GM15510 (cell line): ENCODE data around the gene EEPD1.

ENCODE experiments used
- POLR2A ChIP-seq: IDR thresholded peaks from 3 replicates; pipeline ENCODE4 v1.6.1; 2011; ENCODE audit warnings: borderline replicate concordance; ENCODE audit not compliant: insufficient read length; ENCODE audit errors: extremely low read depth

Gene EEPD1

GRCh38 chr7:36285276-36285675 lies 132.2 kb downstream of the EEPD1 start:
- TF ChIP-seq POLR2A: no peak

GRCh38 chr7:36286226-36286625 lies 133.2 kb downstream of the EEPD1 start:
- TF ChIP-seq POLR2A: no peak

- no peak for TF ChIP-seq POLR2A
These were observed 133.6 kb downstream of the EEPD1 start for GRCh38 chr7:36286688-36287087.

GRCh38 chr7:36287371-36288241 lies 134.6 kb downstream of the EEPD1 start:
- no peak for TF ChIP-seq POLR2A

DNA sequence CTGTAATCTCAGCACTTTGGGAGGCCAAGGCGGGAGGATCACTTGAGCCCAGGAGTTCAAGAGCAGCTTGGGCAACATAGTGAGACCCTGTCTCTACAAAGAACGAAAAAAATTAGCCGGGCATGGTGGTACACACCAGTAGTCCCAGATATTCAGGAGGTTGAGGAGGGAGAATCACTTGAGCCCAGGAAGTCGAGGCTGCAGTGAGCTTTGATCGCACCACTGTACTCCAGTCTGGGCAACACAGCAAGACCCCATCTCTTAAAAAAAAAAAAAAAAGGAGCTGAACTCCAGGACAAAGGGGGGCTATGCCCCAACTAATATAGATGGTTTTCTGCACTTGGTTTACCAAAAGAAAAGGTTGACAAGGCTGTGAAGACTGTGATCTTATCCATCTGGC lies 135.4 kb downstream of the EEPD1 start:
- TF ChIP-seq POLR2A: no peak

- TF ChIP-seq POLR2A: no peak
These were observed 137.0 kb downstream of the EEPD1 start for GRCh38 chr7:36289833-36290661.

DNA sequence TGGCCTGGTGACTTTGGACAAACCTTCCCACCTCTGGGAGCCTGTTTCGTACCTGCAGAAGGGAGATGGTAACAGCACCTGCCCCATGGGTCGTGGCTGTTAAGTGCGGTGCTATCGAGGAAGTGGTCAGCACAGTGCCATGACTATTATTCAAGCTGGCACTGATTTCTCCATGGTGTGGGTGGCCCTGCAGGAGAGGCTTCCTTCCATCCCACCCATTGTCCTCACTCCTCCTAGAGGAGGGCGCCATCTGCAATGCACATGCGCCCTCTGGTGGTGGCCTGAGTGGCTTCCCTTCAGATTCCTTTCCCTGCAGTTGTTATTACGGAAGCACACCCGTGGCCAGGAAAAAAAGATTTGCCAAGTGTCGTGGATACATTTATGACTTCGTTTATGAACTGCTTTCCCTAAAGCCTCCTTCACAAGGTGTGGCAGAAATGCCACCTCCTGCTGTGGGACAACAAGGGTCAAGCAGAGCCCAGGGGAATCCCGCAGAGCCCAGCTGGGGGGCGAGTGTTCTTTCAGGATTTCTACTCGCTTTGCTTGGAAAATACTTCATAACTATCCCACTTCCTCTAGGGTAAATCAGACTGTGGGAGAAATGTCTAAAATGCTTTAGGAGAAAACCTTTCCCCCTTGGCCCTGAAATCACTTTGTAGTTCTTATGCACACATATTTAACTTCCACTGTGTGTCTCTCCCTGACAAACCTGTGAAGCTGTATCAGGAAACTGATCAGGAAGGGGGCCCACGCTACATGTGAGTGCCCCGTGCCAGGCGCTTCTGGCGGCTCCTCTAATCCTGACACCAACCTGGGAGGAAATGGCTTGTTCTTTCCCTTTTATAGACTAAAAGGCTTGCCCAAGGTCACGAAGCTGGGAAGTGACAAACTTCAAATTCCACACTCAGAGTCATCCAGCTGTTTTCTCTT lies 138.6 kb downstream of the EEPD1 start:
- no peak for TF ChIP-seq POLR2A

DNA sequence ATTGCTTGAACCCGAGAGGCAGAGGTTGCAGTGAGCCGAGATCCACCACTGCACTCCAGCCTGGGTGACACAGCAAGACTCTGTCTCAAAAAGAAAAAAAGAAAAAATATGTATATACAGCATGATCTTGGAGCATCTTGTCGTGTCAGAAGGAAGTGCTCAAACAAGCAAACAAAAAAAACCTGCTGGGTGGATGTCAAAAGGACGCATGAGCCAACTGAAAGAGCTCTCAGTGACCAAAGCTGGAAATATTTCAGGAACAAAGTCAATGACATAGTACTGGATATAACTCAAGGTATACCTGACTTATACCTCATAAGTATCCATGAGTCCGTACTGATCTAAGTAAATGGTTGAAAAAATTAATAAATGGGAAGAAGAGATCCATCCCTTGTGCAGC lies 142.0 kb downstream of the EEPD1 start:
- no peak for TF ChIP-seq POLR2A

DNA sequence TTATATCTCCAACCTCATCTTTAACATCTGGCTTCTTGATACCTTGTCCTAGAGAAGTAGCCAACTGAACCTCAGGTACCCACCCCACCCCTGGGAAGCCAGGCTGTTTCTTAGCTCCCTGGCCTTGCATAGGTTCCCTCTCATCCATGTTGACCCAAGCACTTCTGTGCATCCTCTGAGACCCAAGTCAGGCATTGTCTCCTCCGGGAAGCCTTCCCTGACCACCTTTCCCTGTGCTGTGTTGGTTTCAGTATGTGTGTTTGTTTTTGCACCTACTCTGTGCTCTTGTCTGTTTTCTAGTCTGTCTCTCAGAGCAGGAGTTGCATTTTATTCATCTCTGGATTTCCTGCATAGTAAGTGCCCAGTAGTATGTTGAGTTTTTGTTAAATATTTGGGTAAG lies 143.2 kb downstream of the EEPD1 start:
- no peak for TF ChIP-seq POLR2A

DNA sequence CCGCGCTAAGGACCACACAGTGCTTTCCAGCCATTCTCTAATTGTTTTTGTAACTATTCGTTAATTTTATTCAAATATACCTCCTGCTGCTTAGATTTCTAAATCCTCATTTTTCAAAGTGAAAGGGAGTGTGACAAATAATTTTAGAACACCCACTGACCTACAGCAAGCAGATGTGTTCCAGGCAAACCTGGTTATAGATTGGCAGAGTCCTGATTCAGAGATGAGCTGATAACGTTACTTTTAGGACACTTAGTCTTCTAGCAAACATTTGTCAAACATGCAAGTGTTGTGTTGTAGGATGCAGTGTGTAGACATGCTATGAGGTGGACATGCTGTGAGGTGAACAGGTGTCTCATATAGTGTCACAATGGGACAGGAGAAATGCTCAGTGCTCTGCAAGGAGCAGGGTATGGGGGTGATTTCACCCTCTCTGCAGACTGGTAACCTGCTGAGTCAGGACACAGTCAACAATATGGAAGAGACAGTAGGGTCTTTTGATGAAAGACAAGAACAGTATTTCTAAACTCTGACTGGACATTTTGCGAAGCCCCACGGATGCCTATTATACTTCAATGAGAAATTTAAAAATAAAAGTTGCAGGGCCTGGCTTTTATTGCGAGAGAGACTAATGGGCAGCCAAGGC lies 144.4 kb downstream of the EEPD1 start:
- no peak for TF ChIP-seq POLR2A

- TF ChIP-seq POLR2A: no peak
These were observed 145.1 kb downstream of the EEPD1 start for GRCh38 chr7:36298106-36298505.

- TF ChIP-seq POLR2A: no peak
These were observed 146.2 kb downstream of the EEPD1 start for GRCh38 chr7:36299223-36299774.

GRCh38 chr7:36299823-36300341 lies 146.8 kb downstream of the EEPD1 start:
- no peak for TF ChIP-seq POLR2A
